GM12891 (cell line): ENCODE data around the gene OR4K2.

Experiments
- POLR2A ChIP-seq: IDR thresholded peaks from 2 replicates; pipeline ENCODE4 v1.6.1; 2011; ENCODE audit warnings: low read depth, low read length, control low read depth
- TAF1 ChIP-seq: IDR thresholded peaks from 2 replicates; pipeline ENCODE4 v1.6.1; 2011; ENCODE audit warnings: low read depth, low read length, control low read depth

- TF ChIP-seq TAF1: no peak
- no peak for TF ChIP-seq POLR2A
Observed at GRCh38 chr14:19838433-19838832, 36.5 kb upstream of the OR4K2 start.
